G401 (cell line): ENCODE data around the gene SPDEF. TPM values are rescaled to one million over a fixed set of nuclear protein-coding genes. Genes with fewer than 3 reads are reported as not detected.

Experiments
- DNase-seq: peaks from one replicate; pipeline ENCODE4 v3.0.0-alpha.2; 2015; ENCODE audit warnings: low spot score
- in situ Hi-C: cut with HindIII; loops from 2 replicates; pipeline ENCODE4 v1.10.0; 2016; ENCODE audit warnings: low sequenced_read_pairs, mixed read lengths
- total RNA-seq: library from RNA; depleted of rRNA; stranded (reverse); fragments of >200 nt; shearing (Covaris generic); gene quantifications from 2 replicates; pipeline ENCODE4 v1.2.3, GENCODE V29; 2014; rRNA removed

SPDEF gene
- 0.12 TPM in 1 of 2 replicates, not detected in the other for total RNA-seq

GRCh38 chr6:34556031-34556471 is at the start of gene SPDEF:
Gene SPDEF (minus strand): TSS chr6:34556329. CDS start chr6:34544455, 11,874 bp downstream.
- no peak for DNase-seq
- in situ Hi-C loops: no loop called here

GRCh38 chr6:34603707-34604106 is 47.6 kb upstream of the SPDEF start:
- in situ Hi-C loops: loop anchor here (25.0 kb wide), 1 partner anchor 91 kb away; no protein-coding TSS in a partner anchor
- no peak for DNase-seq

GRCh38 chr6:34602318-34603111 is 46.4 kb upstream of the SPDEF start:
- no peak for DNase-seq
- in situ Hi-C loops: loop anchor here (25.0 kb wide), 1 partner anchor 90 kb away; no protein-coding TSS in a partner anchor

- in situ Hi-C loops: loop anchor here (25.0 kb wide), 1 partner anchor 89 kb away; no protein-coding TSS in a partner anchor
- peak; percentile 99 for DNase-seq
Observed at GRCh38 chr6:34601706-34602105, 45.6 kb upstream of the SPDEF start.

GRCh38 chr6:34600796-34601195 is 44.7 kb upstream of the SPDEF start:
- DNase-seq: no peak
- in situ Hi-C loops: loop anchor here (25.0 kb wide), 1 partner anchor 88 kb away; no protein-coding TSS in a partner anchor

GRCh38 chr6:34600101-34600500 is 44.0 kb upstream of the SPDEF start:
- in situ Hi-C loops: loop anchor here (25.0 kb wide), 1 partner anchor 88 kb away; no protein-coding TSS in a partner anchor
- peak; percentile 67 for DNase-seq

- in situ Hi-C loops: no loop called here
- DNase-seq: peak; percentile 94
Observed at GRCh38 chr6:34598712-34599111, 42.6 kb upstream of the SPDEF start.

GRCh38 chr6:34597605-34598353 is 41.6 kb upstream of the SPDEF start:
- no peak for DNase-seq
- in situ Hi-C loops: no loop called here

GRCh38 chr6:34596798-34597197 is 40.7 kb upstream of the SPDEF start:
- in situ Hi-C loops: no loop called here
- DNase-seq: no peak

GRCh38 chr6:34595332-34596184 is 39.4 kb upstream of the SPDEF start:
- in situ Hi-C loops: no loop called here
- no peak for DNase-seq

- peak; percentile 94 for DNase-seq
- in situ Hi-C loops: no loop called here
Observed at GRCh38 chr6:34593701-34594100, 37.6 kb upstream of the SPDEF start.

GRCh38 chr6:34592208-34592952 is 36.3 kb upstream of the SPDEF start:
- in situ Hi-C loops: no loop called here
- DNase-seq: peak; percentile 93

GRCh38 chr6:34589691-34590090 is 33.6 kb upstream of the SPDEF start:
- in situ Hi-C loops: no loop called here
- no peak for DNase-seq

- DNase-seq: no peak
- in situ Hi-C loops: no loop called here
Observed at GRCh38 chr6:34589140-34589539, 33.0 kb upstream of the SPDEF start.

GRCh38 chr6:34587851-34588250 is 31.7 kb upstream of the SPDEF start:
- DNase-seq: no peak
- in situ Hi-C loops: no loop called here

GRCh38 chr6:34587325-34587724 is 31.2 kb upstream of the SPDEF start:
- no peak for DNase-seq
- in situ Hi-C loops: no loop called here

GRCh38 chr6:34586327-34587040 is 30.4 kb upstream of the SPDEF start:
- no peak for DNase-seq
- in situ Hi-C loops: no loop called here

- DNase-seq: peak; percentile 80
- in situ Hi-C loops: no loop called here
Observed at GRCh38 chr6:34585512-34586061, 29.5 kb upstream of the SPDEF start.
